GM21786 (cell line): ENCODE measurements around the gene ZNF652.
"Not testable (repeated sequence)": the region's sequence is repeated elsewhere in the genome, so short reads cannot be mapped to it uniquely, and the experiment has no call there.

ENCODE experiments used
- ATAC-seq: cut with Tn5 transposase; IDR thresholded peaks from one replicate; pipeline ENCODE4 v1.9.1; 2021; ENCODE audit not compliant: unreplicated experiment

Gene ZNF652

DNA sequence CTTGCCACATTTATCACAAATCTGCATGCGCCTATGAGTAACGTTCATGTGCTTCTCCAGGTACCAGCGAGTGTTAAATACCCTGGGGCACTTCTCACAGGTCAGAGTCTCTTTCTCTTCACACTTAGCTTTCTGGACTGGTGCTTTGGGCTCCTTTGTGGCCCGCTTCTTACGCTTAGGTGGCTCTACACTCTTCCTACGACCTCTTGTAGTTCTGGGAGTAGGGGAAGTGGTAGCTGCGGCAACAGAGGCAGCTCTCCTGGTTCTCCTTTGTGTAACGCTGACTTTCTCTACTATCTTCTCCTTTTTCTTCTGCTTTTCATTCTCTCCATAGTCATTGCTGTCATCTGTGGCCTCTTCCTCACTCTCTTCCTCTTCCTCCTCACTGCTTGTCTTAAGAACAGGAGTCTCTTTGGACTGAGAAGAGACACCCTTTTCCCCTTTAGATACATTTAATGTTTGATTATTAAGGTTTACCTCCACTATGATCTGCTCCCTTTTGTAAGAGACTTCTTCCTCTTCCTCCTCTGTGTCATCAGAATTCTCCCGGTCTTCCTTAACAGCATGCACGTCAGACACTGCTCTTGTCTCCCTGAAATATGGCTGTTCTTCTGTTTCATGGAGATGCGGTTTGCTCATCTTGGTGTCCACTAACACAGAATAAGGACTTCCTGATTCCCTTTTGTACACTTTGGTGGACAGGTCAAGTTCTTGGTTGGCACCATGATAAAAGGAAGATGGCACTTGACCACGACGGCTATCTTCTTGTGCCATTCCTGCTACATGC lies 45.0 kb downstream of the ZNF652 start:
- no peak for ATAC-seq

DNA sequence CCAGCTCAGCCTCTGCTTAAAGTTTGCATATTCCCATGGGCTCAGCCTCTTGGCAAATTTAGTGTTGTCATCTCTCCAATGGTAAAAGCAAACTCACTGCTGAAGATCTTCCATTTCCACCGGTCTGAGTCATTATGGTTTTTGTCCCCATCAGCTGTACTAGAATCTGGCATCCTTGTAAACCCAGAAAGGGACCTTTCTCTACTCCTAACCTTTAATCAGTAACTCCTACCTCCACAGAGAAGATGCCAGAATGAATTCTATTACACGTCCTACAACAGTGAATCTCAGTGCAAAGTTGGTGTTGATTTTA lies 45.8 kb downstream of the ZNF652 start:
- ATAC-seq = no peak

DNA sequence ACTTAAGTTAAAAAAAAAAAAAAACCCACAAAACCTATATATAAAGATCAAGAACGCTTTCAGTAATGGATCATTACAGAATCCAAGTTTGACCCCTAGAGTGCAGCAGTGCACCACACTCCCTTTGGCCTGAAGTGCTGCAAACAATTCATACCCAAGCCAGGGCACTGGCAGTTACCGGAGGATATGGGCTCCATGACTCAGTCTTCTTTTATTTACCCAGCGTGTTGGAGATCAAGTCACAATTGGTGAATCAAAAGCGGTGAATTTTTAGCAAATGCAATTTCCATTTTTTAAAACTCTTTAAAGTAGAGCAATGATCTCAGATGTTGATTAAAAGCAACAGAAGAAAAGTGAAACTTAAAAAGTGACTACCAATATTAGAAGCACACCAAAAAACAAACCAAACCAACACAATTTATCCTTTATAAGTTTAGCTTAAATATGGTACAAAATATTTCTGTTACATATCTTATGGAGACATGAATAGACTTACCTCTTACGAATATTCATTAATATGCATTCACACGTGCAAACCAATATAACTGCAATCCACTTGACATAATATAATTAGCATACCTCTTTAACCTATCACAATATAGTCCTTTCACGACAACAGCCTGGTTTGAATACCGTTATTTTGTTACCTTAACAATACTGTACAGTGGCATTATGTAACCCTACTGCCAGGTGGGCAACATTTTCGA lies 46.3 kb downstream of the ZNF652 start:
- ATAC-seq = no peak

DNA sequence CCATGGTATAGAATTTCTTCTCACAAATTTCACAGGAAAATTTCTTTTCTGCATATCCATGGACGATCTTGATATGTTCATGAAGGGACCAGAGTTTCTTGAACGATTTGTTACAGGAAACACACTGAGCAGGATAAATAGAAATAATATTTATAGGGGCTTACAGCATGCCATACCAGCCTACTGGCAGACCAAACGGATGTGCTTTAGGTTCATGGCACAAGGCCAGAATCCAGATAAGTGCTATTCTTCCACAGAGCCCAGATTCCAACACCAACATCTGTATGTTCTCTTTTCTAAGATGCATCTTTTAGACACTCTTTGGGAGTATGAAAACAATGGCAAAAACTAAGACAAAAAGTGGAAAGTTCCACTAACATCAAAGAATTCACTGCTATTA lies 49.3 kb downstream of the ZNF652 start:
- no peak for ATAC-seq

DNA sequence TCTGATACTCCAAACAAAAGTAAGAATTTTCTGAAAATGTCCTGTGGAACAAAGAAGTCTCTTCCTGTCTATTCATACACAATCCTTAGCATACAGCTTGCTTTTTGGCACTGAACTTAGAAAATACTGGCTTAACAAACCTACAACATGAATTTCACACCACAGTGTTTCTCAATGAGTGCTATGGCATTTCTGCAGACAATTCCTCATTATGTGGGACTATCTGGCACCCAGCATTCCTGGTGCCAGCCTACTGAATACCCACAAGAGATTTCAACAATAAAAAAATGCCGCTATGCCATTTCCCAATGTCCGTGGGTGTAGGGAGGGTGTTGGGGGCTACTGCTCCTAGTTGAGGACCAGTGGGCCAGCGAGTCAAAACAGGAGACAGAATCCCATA lies 62.1 kb downstream of the ZNF652 start:
- ATAC-seq = no peak

DNA sequence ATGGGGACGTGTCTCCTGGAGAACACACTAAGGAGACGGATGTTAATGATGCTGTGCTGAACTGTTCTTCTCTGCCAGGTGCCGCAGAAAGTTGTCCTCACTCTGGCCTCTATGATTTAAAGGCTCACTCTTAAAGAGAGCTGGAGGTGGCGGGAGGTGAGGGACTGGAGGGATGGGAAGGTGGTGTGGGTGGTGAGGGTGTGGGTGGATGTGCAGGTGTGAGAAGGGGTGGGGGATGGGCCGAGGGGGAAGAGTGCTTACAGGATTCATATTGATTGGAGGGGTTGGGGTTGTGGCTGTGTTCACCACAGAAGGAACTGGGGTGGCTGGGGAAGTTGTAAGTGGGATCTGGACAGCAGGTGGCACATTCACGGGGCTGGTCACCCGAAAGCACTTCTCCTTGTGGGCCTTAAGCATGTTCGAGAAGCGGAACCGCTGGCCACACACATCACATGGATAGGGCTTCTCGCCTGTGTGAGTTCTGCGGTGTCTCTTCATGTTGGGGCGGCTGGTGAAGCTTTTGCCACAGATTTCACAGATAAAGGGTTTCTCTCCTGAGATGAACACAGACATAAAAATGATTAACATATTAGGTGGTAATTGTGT lies 63.6 kb downstream of the ZNF652 start:
- no peak for ATAC-seq

DNA sequence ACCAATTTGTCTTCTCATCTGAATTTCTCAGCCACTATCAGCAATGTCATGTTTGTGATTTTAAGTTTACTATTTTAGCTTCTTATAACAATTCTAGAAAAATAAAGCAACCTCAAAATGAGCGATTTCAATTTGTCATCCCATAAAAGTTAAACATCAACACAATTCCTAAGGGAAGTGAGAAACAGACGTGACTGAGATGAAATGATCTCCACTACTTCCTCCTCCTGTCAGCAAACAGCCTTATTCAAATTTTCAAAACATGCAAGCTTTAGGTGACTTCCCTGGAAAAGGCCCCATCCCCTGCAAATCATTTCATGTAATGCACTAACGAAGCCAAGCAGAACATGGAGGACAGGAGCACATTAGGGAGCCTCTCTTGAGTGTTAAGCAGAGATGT lies 64.9 kb downstream of the ZNF652 start:
- no peak for ATAC-seq

DNA sequence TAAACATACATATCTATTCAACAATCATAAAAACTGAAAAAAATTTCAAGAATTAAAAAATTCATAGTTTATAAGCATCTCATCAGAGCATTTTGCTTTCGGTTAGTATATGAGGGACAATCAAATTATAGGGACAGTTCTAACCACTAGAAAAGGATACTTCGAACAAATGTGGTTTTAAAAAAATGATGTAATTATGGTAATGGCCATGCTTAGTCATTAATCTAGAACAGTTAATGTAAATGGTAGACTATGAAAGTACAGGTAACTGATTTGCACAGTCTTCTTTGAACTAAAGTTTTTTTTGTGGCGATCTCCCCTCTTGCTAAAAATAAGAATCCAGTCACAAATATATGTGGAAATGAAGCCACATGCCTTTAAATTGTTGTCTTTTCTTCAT lies 67.9 kb downstream of the ZNF652 start:
- no peak for ATAC-seq

DNA sequence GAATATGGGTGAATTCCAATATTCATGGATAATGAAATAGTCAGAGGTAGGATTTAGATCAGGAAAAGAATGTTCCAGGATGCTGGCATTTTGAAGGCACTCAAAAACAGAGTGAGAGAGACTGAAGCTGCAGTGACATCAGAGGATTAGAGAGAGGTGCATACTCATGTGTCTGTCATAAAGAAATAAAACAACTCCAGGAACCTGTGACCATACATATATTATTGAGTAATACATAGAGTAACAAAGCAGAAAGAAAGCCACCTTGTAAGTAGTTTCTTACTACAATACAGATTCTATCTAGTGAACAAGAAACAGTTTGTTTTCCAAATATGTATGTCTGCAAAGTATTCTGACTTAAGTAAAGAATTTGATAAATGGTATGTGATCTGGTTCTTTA lies 69.1 kb downstream of the ZNF652 start:
- ATAC-seq = no peak

DNA sequence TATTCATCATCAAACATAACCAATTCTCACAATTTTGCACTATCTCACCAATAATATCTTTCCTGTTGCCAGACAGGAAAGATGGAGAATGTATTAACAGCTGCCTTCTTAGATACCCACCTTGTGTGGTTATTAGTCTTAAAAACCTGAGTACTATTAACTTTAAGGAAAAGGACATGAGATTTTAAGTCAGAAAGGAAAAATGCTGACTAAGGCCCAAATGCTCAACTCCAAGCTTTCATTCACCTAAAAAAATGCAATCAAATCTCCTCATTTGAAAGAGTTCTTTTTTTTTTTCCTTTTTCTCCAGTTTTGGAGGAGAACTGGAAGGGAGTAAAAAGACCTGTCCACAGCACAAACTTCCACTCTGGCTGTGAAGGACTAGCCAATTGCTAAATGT lies 70.1 kb downstream of the ZNF652 start:
- ATAC-seq = no peak

DNA sequence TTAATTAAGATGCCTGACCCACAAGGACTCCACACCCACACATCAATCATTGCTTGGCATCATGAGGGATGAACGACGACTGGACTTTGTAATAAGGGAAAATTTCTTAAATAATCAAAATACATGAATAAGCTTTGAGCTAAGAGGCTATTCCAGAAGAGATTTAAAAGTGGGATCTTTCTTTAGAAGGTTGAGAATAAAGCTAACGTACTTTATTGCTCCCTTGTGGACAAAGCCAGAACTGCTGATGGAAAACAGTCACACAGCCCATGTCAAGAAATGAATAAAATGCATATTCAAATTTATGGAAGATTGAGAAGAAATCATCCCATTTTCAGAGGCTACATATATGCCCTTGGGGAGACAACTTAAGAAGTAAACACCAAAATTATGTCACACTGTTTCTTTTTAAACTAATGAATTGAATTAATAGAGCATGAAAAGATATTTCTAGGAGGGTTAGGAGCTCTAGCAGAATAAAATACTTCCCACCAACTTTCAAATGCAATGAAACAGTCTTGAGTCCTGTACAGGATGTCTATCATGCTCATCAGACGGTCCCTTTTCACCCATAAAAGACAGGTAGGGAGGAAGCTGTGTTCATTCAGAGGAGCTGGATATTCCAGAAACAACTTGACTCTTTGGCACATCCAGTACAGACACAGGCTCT lies 71.2 kb downstream of the ZNF652 start:
- no peak for ATAC-seq

DNA sequence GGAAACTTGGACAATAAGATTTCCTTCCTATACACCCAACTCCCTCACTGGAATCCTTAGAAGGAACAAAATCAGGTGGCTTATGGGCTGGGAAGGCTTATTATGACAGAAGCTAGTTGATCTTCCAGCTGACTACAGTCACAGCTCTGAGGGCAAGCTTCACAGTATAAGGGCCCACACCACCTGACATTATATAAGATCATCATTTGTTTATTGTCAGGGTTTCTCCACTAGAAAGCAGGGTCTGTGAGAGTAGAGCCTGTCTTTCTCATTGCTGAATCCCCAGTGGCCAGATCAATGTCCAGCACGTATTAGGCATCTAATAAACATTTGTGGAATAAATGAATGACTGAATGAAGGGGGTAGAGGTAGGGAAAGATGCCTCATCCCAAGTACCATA lies 73.7 kb downstream of the ZNF652 start:
- ATAC-seq = no peak

DNA sequence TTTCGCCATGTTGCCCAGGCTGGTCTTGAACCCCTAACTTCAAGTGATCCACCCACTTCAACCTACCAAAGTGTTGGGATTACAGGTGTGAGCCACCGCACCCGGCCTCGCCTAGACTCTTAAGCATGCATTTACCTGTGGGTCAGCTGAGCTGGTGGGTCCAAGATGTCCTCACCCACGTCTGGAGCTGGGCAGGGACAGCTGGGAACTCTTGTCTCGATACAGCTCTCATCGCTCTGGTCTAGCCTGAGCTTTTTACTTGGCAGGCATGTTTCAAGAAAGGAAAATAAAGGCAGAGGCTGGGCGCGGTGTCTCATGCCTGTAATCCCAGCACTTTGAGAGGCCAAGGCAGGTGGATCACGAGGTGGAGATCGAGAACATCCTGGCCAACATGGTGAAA lies 74.6 kb downstream of the ZNF652 start:
- no peak for ATAC-seq

DNA sequence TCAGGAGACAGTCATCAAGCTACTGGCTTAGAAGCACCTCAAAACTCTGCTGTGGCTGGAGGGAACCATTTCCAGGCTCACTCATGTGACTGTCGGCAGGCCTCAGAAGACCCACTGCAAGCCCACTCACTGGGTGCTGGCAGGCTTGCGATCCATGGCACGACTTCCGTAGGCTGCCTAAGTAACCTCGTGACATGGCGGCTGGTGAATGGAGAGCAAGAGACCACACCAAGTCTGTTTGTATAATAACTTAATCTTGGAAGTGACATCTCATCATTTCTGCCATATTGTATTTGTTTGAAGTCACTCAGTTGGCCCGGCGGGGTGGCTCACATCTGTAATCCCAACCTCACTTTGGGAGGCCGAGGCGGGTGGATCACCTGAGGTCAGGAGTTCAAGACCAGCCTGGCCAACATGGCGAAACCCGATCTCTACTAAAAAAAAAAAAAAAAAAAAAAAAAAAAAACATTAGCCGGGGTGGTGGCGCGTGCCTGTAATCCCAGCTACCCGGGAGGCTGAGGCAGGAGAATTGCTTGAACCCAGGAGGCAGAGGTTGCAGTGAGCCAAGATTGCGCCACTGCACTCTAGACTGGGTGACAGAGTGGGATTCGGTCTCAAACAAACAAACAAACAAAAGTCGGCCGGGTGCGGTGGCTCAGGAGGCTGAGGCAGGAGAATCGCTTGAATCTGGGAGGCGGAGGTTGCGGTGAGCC lies 75.6 kb downstream of the ZNF652 start:
- ATAC-seq = not testable (repeated sequence)

DNA sequence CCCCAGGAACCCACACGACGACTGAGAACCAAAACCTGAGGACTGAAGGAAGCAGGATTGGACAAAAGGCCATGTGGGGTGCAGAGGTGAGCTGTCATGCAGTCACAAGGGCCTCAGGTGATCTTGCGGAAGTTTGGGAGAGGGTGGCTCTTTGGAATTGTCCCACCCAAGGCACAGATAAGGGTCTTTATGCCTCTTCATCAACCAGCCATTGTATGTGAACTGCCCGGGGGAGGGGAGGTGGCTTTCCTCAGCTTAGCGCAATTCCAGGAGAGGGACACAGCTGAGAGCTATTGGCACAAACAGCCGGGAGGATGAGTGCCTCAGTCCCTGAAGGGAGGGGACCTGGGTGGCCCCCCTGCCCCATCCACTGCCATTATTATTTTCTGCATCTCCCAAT lies 76.3 kb downstream of the ZNF652 start:
- no peak for ATAC-seq

DNA sequence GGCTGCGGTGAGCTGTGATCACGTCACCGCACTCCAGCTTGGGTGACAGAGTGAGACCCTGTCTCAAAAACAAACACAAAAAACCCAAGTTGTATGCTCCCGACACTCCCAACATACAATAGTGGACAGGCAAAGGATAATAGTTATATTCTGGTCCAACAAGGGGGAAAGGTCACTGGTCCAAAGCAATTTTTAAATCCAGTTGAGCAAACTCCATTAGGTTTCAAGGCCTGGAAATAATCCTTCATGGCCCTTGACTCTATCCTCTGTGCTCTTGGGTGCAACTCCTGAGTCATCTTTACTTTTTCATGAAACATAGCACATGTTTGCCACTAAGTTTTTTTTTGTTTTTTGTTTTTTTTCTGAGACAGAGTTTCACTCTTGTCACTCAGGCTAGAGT lies 81.1 kb downstream of the ZNF652 start:
- ATAC-seq = no peak

DNA sequence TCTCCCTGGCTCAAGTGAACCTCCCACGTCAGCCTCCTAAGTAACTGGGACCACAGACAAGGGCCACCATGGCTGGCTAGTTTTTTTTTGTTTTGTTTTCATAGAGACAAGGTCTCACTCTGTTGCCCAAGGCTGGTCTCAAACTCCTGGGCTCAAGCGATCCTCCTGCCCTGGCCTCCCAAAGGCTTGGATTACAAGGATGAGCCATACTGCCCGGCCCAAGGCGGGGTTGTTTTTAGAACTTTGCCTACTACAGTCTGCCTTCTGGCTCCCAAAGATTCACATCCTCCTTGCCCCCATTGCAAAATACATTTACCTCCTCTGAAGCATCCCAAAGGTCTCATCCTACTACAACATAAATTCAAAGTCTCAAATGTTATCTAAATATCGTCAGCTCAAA lies 82.0 kb downstream of the ZNF652 start:
- ATAC-seq = no peak

DNA sequence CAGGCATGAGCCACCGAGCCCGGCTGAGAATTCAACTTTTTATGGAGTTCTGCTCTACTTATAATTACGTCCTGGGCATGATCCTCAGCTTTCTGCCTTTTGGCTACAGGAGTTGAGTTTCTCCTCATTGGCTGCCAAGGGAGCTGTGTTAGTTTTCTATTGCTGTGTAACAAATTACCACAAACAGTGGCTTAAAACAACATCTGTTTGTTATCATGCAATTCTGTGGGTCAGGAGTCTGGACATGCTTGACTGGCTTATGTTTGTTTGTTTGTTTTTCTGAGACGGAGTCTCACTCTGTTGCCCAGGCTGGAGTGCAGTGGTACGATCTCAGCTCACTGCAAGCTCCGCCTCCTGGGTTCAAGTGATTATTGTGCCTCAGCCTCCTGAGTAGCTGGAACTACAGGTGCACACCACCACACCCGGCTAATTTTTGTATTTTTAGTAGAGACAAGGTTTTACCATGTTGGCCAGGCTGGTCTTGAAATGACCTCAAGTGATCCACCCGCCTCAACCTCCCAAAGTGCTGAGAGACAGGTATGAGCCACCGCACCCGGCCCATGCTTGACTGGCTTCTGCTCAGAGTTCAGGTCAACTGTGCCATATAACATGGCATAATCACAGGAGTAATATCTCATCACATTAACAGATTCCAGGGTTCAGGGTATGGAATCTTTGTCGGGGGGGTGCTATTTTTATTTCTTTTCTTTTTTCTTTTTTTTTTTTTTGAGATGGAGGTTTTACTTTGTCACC lies 82.6 kb downstream of the ZNF652 start:
- ATAC-seq = not testable (repeated sequence)

DNA sequence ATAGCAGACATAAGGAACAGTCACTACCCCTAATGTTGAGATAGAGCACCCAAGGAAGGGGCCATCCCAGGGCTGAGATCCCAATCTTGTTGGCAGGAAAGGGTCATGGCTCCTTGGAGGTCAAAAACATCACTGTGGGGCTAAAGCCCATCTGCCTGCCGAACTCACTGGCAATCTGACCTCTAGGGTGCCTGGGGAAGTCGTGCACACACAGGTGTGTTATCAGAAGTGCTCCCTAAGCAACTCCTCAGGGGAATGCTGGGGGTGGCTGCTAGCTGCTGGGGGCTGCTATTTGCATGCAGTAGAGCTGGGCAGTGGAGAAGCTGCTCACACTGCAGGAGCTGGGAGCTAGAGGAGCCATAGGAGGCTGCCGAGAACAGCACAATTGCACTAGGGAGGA lies 84.0 kb downstream of the ZNF652 start:
- no peak for ATAC-seq

DNA sequence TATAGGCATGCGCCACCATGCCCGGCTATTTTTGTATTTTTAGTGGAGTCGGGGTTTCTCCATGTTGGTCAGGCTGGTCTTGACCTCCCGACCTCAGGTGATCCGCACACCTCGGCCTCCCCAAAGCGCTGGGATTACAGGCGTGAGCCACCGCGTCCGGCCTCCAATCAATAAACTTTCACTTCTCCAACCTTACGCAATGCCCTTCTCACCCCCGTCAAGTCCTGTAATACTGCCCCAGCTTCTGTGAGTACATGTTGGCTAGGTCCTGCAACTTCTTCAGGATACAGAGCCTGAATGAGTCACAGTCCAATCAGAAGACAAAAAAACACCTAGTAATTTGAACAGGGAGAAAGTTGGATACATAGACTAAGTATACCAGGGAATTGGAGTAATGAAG lies 84.4 kb downstream of the ZNF652 start:
- no peak for ATAC-seq

DNA sequence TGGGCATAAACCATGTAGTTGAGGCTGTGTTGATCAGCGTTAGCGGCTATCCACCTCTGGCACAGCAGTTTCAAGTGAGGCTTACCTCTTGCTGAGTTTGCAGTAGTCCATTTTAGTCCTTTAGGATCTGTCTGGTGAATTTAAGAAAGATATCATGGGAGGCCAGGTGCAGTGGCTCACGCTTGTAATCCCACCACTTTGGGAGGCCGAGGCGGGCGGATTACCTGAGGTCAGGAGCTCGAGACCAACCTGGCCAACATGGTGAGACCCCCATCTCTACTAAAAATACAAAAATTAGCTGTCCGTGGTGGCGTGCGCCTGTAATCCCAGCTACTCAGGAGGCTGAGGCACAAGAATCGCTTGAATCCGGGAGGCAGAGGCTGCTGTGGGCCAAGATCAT lies 86.1 kb downstream of the ZNF652 start:
- not testable (repeated sequence) for ATAC-seq
